GM18873 (cell line): Measurements from ENCODE around the gene ST6GALNAC6.
"Not testable (repeated sequence)": the region's sequence is repeated elsewhere in the genome, so short reads cannot be mapped to it uniquely, and the experiment has no call there.

Experiments
- ATAC-seq: cut with Tn5 transposase; IDR thresholded peaks from one replicate; pipeline ENCODE4 v1.9.1; 2021; ENCODE audit warnings: mild to moderate bottlenecking, moderate library complexity, moderate number of reproducible peaks; ENCODE audit not compliant: unreplicated experiment, low FRiP score

Gene ST6GALNAC6

GRCh38 chr9:127897193-127897692, 2.2 kb downstream of the ST6GALNAC6 start:
- no peak for ATAC-seq

GRCh38 chr9:127896395-127897192, 2.8 kb downstream of the ST6GALNAC6 start:
- no peak for ATAC-seq

DNA sequence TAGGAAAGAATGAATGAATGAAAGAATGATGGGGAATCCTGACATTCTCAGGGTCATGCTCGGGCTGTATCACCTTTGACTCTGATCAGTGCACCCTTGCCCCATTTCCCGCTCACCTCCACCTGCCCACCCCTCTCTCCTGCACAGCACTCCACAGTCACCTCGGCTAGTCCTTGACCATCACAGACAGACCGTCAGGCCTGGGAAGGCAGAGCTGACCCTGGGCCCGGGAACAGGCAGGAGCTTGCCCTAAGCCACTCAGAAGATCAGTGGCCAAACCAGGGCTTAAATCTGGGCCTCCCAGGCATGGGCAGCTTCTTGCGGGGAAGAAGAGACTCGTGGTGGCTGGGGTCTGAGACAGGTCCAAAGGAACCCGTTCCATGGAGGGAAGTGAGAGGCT, 3.6 kb downstream of the ST6GALNAC6 start:
- no peak for ATAC-seq

GRCh38 chr9:127893392-127893791, 6.0 kb downstream of the ST6GALNAC6 start:
- ATAC-seq, result no peak

GRCh38 chr9:127892831-127893230, 6.6 kb downstream of the ST6GALNAC6 start:
- ATAC-seq, result no peak

DNA sequence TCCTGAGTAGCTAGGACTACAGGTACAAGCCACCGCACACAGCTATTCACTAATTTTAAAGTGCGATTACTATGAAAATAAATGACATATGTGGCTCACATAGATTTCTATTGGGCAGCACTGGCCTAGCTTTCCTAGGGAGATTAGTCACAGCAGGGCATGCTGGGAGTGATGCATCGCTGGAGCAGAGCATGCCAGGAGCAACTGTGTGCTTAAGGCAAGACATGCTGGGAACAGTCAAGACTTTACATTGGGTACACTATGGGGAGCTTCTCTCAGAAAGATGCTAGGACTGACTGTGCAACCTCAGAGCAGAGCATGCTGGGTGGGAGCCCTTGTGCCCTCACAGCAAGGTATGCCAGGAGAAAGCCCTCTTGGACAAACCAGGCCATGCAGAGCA, 9.3 kb downstream of the ST6GALNAC6 start:
- no peak for ATAC-seq

- no peak for ATAC-seq
Measured at GRCh38 chr9:127887792-127888191, 11.6 kb downstream of the ST6GALNAC6 start.

DNA sequence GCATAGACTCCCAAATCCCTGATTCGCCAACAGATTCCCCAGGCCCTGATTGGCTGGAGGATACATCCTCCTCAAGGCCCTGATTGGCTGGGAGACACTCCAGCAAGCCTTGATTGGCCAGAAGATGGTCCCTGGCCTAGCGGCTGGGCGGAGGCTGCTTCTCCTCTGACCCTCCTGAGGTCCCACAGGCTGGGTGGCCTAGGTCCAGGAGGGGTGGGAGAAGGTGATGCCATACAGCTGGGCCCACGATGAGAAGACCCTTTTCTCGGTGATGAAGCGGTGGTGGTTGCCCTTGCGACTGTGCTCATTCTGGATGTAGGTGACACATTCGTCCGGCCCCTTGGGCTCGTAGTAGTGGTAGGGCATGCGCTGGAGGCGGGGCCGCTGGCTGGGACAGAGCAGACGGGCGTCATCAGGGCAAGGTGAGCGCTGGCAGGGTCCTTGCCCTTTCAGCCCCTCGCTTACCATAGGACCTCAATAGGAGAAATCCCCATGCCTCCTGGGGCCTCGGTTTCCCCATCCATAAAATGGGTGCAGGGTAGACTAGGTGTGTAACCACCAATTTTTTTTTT, 12.9 kb downstream of the ST6GALNAC6 start:
- ATAC-seq, result no peak

GRCh38 chr9:127885508-127886281, 13.7 kb downstream of the ST6GALNAC6 start:
- ATAC-seq, result no peak

GRCh38 chr9:127884976-127885490, 14.4 kb downstream of the ST6GALNAC6 start:
- no peak for ATAC-seq

GRCh38 chr9:127884427-127884911, 14.9 kb downstream of the ST6GALNAC6 start:
- no peak for ATAC-seq

DNA sequence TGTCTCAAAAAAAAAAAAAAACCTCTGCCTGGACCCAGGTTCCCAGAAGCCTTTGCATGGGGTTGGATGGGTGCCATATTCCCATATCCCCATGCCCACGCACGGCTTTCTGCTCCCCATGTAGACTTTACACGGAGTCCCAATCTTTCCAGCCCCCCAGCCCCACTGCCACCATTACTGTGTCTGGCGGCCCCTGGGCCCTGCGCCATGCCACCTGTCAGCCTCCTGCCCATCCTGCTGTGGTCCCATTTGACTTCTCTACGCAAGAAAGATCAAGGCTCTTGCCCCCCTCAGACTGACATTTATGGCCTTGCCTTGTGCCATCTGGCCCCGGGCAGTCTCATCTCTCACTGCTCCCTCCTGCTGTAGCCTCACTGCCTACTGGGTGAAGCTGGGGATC, 15.4 kb downstream of the ST6GALNAC6 start:
- no peak for ATAC-seq

GRCh38 chr9:127881715-127882114, 17.7 kb downstream of the ST6GALNAC6 start:
- ATAC-seq, result not testable (repeated sequence)

DNA sequence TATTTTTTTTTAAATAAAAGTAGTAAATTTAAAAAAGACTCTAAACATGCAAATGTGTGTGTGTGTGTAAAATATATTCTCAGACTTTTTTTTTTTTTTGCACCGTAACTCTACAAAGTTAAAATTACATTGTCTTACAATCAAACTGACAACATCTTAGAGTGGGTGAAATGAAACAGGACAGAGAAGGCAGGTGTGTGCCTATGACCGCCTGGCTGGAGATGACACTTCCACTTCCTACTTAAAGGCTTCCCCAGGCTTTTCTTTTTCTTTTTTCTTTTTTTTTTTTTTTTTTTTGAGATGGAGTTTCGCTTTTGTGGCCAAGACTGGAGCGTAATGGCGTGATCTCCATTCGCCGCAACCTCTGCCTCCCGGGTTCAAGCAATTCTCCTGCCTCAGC, 19.3 kb downstream of the ST6GALNAC6 start:
- no peak for ATAC-seq

- no peak for ATAC-seq
Measured at GRCh38 chr9:127878652-127879390, 20.6 kb downstream of the ST6GALNAC6 start.

DNA sequence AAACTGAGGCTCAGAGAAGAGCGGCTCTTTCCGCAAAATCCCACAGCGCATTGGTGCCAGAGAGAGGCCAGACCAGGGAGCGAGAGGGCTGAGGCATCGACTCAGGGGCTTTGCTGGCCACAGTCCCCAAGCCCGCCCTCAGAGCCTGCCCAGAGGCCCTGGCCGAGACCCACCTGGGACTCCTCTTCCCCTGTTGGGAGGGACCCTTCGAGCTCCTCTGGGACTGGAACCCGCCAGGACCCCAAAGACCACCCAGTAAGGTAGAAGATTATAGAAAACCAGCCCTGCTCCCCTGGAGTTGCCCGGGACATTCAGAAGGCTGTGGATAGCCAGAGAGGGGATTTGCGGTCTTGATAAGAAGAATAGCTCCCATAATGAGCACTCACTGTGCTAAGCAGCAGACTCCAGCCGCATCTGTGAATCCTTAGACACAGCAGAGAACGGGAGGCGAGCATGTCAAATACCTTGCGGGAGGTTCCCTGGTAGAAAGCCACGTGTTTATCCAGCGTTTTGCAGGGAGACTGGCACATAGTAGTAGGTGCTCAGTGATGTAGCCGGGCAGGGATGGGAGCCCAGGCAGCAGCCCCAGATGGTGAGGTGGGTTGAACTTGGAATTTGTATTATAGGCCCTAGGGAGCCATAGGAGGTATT, 21.3 kb downstream of the ST6GALNAC6 start:
- ATAC-seq, result no peak

DNA sequence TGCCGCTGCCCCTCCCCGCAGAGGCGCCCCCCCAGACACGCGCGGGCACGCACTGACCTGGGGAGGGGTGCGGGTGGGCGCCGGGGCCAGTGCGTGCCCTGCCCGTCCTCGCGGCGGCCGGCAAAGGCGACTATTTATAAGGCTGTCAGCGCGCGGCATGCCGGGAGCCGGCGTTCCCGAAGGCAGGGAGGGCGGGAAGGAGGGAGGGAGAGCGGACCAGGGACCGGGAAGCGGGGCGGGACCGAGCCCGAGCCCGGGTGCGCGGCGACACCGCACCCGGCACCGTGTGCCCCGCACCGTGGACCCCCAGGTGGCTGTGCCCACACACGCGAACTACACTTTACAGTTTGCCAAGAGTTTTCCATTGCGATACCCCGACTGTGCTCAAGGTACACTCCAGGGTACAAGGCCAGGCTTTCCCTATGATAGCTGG, 21.8 kb downstream of the ST6GALNAC6 start, which contains the start of gene AK1:
Gene AK1, minus strand, starts transcription at position 110 of the 433 bp plus-strand sequence. CDS start 3,058 bp downstream, outside the sequence.
- no peak for ATAC-seq

GRCh38 chr9:127876764-127877562, 22.4 kb downstream of the ST6GALNAC6 start:
- ATAC-seq, result no peak
